ENCODE measurements around the gene CERS6.

Gene CERS6

GRCh38 chr2:168510125-168510756 is 54.2 kb downstream of the CERS6 start:
- H3K9me3 ChIP-seq (ENCODE audit: control insufficient read depth in 5 of 5, low read length in 5 of 5): no peaks in the 10 kb centered on the region
- no peak overlapping the region for H3K4me3 ChIP-seq (ENCODE audit: low read depth in 1 of 5, low read length in 5 of 5)
- no peaks in the 10 kb centered on the region for H3K27me3 ChIP-seq (ENCODE audit: control insufficient read depth in 5 of 5, insufficient read depth in 4 of 5, low read length in 5 of 5)
- no peak overlapping the region for H3K9ac ChIP-seq (ENCODE audit: low read length in 5 of 5)
- H3K27ac ChIP-seq (ENCODE audit: low read depth, low read length): no peak overlapping the region
- no peaks in the 10 kb centered on the region for H3K36me3 ChIP-seq (ENCODE audit: control insufficient read depth in 5 of 5, insufficient read depth in 5 of 5, low read length in 5 of 5)
- peaks cover 0 to 12% (median 6%) of the 10 kb centered on the region in 5 donors for H3K4me1 ChIP-seq (ENCODE audit: control insufficient read depth in 5 of 5, insufficient read depth in 5 of 5, low read length in 5 of 5)

- H3K9me3 ChIP-seq (ENCODE audit: control insufficient read depth in 5 of 5, low read length in 5 of 5): no peaks in the 10 kb centered on the region
- no peak overlapping the region for H3K9ac ChIP-seq (ENCODE audit: low read length in 5 of 5)
- peaks cover 2 to 38% (median 29%) of the 10 kb centered on the region in 5 donors for H3K4me1 ChIP-seq (ENCODE audit: control insufficient read depth in 5 of 5, insufficient read depth in 5 of 5, low read length in 5 of 5)
- H3K36me3 ChIP-seq (ENCODE audit: control insufficient read depth in 5 of 5, insufficient read depth in 5 of 5, low read length in 5 of 5): no peaks in the 10 kb centered on the region
- no peak overlapping the region for H3K4me3 ChIP-seq (ENCODE audit: low read depth in 1 of 5, low read length in 5 of 5)
- H3K27ac ChIP-seq (ENCODE audit: low read depth, low read length): peak overlapping the region; percentile 8
- no peaks in the 10 kb centered on the region for H3K27me3 ChIP-seq (ENCODE audit: control insufficient read depth in 5 of 5, insufficient read depth in 4 of 5, low read length in 5 of 5)
Measured at GRCh38 chr2:168514692-168515091, 58.6 kb downstream of the CERS6 start.

- Histone ChIP-seq H3K9ac (ENCODE audit: low read length in 5 of 5) (no peak overlapping the region), H3K27me3 (ENCODE audit: control insufficient read depth in 5 of 5, insufficient read depth in 4 of 5, low read length in 5 of 5) (no peaks in the 10 kb centered on the region), H3K27ac (ENCODE audit: low read depth, low read length) (peak overlapping the region; percentile 75), H3K4me3 (ENCODE audit: low read depth in 1 of 5, low read length in 5 of 5) (no peak overlapping the region), H3K9me3 (ENCODE audit: control insufficient read depth in 5 of 5, low read length in 5 of 5) (no peaks in the 10 kb centered on the region), H3K4me1 (ENCODE audit: control insufficient read depth in 5 of 5, insufficient read depth in 5 of 5, low read length in 5 of 5) (peaks cover 2 to 38% (median 29%) of the 10 kb centered on the region in 5 donors), H3K36me3 (ENCODE audit: control insufficient read depth in 5 of 5, insufficient read depth in 5 of 5, low read length in 5 of 5) (no peaks in the 10 kb centered on the region)
Measured at GRCh38 chr2:168515502-168515901, 59.4 kb downstream of the CERS6 start.

- Histone ChIP-seq H3K36me3 (ENCODE audit: control insufficient read depth in 5 of 5, insufficient read depth in 5 of 5, low read length in 5 of 5) (no peaks in the 10 kb centered on the region), H3K27ac (ENCODE audit: low read depth, low read length) (no peak overlapping the region), H3K4me3 (ENCODE audit: low read depth in 1 of 5, low read length in 5 of 5) (no peak overlapping the region), H3K27me3 (ENCODE audit: control insufficient read depth in 5 of 5, insufficient read depth in 4 of 5, low read length in 5 of 5) (no peaks in the 10 kb centered on the region), H3K4me1 (ENCODE audit: control insufficient read depth in 5 of 5, insufficient read depth in 5 of 5, low read length in 5 of 5) (peaks cover 2 to 57% (median 43%) of the 10 kb centered on the region in 5 donors), H3K9ac (ENCODE audit: low read length in 5 of 5) (no peak overlapping the region), H3K9me3 (ENCODE audit: control insufficient read depth in 5 of 5, low read length in 5 of 5) (no peaks in the 10 kb centered on the region)
Measured at GRCh38 chr2:168517816-168518215, 61.7 kb downstream of the CERS6 start.

- H3K9ac ChIP-seq (ENCODE audit: low read length in 5 of 5): no peak overlapping the region
- H3K4me1 ChIP-seq (ENCODE audit: control insufficient read depth in 5 of 5, insufficient read depth in 5 of 5, low read length in 5 of 5): peaks cover 2 to 57% (median 43%) of the 10 kb centered on the region in 5 donors
- H3K4me3 ChIP-seq (ENCODE audit: low read depth in 1 of 5, low read length in 5 of 5): no peak overlapping the region
- H3K36me3 ChIP-seq (ENCODE audit: control insufficient read depth in 5 of 5, insufficient read depth in 5 of 5, low read length in 5 of 5): no peaks in the 10 kb centered on the region
- no peak overlapping the region for H3K27ac ChIP-seq (ENCODE audit: low read depth, low read length)
- no peaks in the 10 kb centered on the region for H3K9me3 ChIP-seq (ENCODE audit: control insufficient read depth in 5 of 5, low read length in 5 of 5)
- no peaks in the 10 kb centered on the region for H3K27me3 ChIP-seq (ENCODE audit: control insufficient read depth in 5 of 5, insufficient read depth in 4 of 5, low read length in 5 of 5)
Measured at GRCh38 chr2:168518555-168519066, 62.5 kb downstream of the CERS6 start.

- peaks cover 2 to 51% (median 39%) of the 10 kb centered on the region in 5 donors for H3K4me1 ChIP-seq (ENCODE audit: control insufficient read depth in 5 of 5, insufficient read depth in 5 of 5, low read length in 5 of 5)
- no peak overlapping the region for H3K4me3 ChIP-seq (ENCODE audit: low read depth in 1 of 5, low read length in 5 of 5)
- no peaks in the 10 kb centered on the region for H3K9me3 ChIP-seq (ENCODE audit: control insufficient read depth in 5 of 5, low read length in 5 of 5)
- H3K9ac ChIP-seq (ENCODE audit: low read length in 5 of 5): no peak overlapping the region
- no peaks in the 10 kb centered on the region for H3K36me3 ChIP-seq (ENCODE audit: control insufficient read depth in 5 of 5, insufficient read depth in 5 of 5, low read length in 5 of 5)
- no peaks in the 10 kb centered on the region for H3K27me3 ChIP-seq (ENCODE audit: control insufficient read depth in 5 of 5, insufficient read depth in 4 of 5, low read length in 5 of 5)
- no peak overlapping the region for H3K27ac ChIP-seq (ENCODE audit: low read depth, low read length)
Measured at GRCh38 chr2:168519534-168520308, 63.6 kb downstream of the CERS6 start.

GRCh38 chr2:168521053-168521741 is 65.1 kb downstream of the CERS6 start:
- no peaks in the 10 kb centered on the region for H3K36me3 ChIP-seq (ENCODE audit: control insufficient read depth in 5 of 5, insufficient read depth in 5 of 5, low read length in 5 of 5)
- H3K27ac ChIP-seq (ENCODE audit: low read depth, low read length): peak overlapping the region; percentile 42
- H3K9ac ChIP-seq (ENCODE audit: low read length in 5 of 5): peak overlapping the region in 2 of 5 donors; percentile 30 to 46
- H3K4me3 ChIP-seq (ENCODE audit: low read depth in 1 of 5, low read length in 5 of 5): no peak overlapping the region
- no peaks in the 10 kb centered on the region for H3K9me3 ChIP-seq (ENCODE audit: control insufficient read depth in 5 of 5, low read length in 5 of 5)
- H3K4me1 ChIP-seq (ENCODE audit: control insufficient read depth in 5 of 5, insufficient read depth in 5 of 5, low read length in 5 of 5): peaks cover 0 to 40% (median 27%) of the 10 kb centered on the region in 5 donors
- H3K27me3 ChIP-seq (ENCODE audit: control insufficient read depth in 5 of 5, insufficient read depth in 4 of 5, low read length in 5 of 5): no peaks in the 10 kb centered on the region

- no peak overlapping the region for H3K27ac ChIP-seq (ENCODE audit: low read depth, low read length)
- H3K36me3 ChIP-seq (ENCODE audit: control insufficient read depth in 5 of 5, insufficient read depth in 5 of 5, low read length in 5 of 5): no peaks in the 10 kb centered on the region
- peaks cover 0 to 44% (median 31%) of the 10 kb centered on the region in 5 donors for H3K4me1 ChIP-seq (ENCODE audit: control insufficient read depth in 5 of 5, insufficient read depth in 5 of 5, low read length in 5 of 5)
- no peaks in the 10 kb centered on the region for H3K9me3 ChIP-seq (ENCODE audit: control insufficient read depth in 5 of 5, low read length in 5 of 5)
- H3K27me3 ChIP-seq (ENCODE audit: control insufficient read depth in 5 of 5, insufficient read depth in 4 of 5, low read length in 5 of 5): no peaks in the 10 kb centered on the region
- no peak overlapping the region for H3K9ac ChIP-seq (ENCODE audit: low read length in 5 of 5)
- H3K4me3 ChIP-seq (ENCODE audit: low read depth in 1 of 5, low read length in 5 of 5): no peak overlapping the region
Measured at GRCh38 chr2:168522446-168522845, 66.4 kb downstream of the CERS6 start.

GRCh38 chr2:168524005-168524404 is 67.9 kb downstream of the CERS6 start:
- H3K4me1 ChIP-seq (ENCODE audit: control insufficient read depth in 5 of 5, insufficient read depth in 5 of 5, low read length in 5 of 5): peaks cover 0 to 36% (median 26%) of the 10 kb centered on the region in 5 donors
- H3K27me3 ChIP-seq (ENCODE audit: control insufficient read depth in 5 of 5, insufficient read depth in 4 of 5, low read length in 5 of 5): no peaks in the 10 kb centered on the region
- no peak overlapping the region for H3K4me3 ChIP-seq (ENCODE audit: low read depth in 1 of 5, low read length in 5 of 5)
- H3K9me3 ChIP-seq (ENCODE audit: control insufficient read depth in 5 of 5, low read length in 5 of 5): no peaks in the 10 kb centered on the region
- H3K36me3 ChIP-seq (ENCODE audit: control insufficient read depth in 5 of 5, insufficient read depth in 5 of 5, low read length in 5 of 5): no peaks in the 10 kb centered on the region
- no peak overlapping the region for H3K27ac ChIP-seq (ENCODE audit: low read depth, low read length)
- H3K9ac ChIP-seq (ENCODE audit: low read length in 5 of 5): no peak overlapping the region

GRCh38 chr2:168525020-168525419 is 68.9 kb downstream of the CERS6 start:
- Histone ChIP-seq H3K4me3 (ENCODE audit: low read depth in 1 of 5, low read length in 5 of 5) (no peak overlapping the region), H3K9me3 (ENCODE audit: control insufficient read depth in 5 of 5, low read length in 5 of 5) (no peaks in the 10 kb centered on the region), H3K4me1 (ENCODE audit: control insufficient read depth in 5 of 5, insufficient read depth in 5 of 5, low read length in 5 of 5) (peaks cover 0 to 43% (median 29%) of the 10 kb centered on the region in 5 donors), H3K36me3 (ENCODE audit: control insufficient read depth in 5 of 5, insufficient read depth in 5 of 5, low read length in 5 of 5) (no peaks in the 10 kb centered on the region), H3K9ac (ENCODE audit: low read length in 5 of 5) (no peak overlapping the region), H3K27ac (ENCODE audit: low read depth, low read length) (no peak overlapping the region), H3K27me3 (ENCODE audit: control insufficient read depth in 5 of 5, insufficient read depth in 4 of 5, low read length in 5 of 5) (no peaks in the 10 kb centered on the region)
